HEK293T (cell line): Measurements from ENCODE around the gene HECTD1.
A peak's percentile ranks its signal among the peaks of the same experiment; 100 is the strongest.
"Not testable (repeated sequence)": the region's sequence is repeated elsewhere in the genome, so short reads cannot be mapped to it uniquely, and the experiment has no call there.

Experiments used
- CTCF ChIA-PET: fragments of 350-600 bp; formaldehyde crosslinking; extraction: SDS; loops from one replicate; lab custom pipeline; 2021; ENCODE audit warnings: antibody characterized with exemption, inconsistent platforms; lab: Yijun Ruan, JAX
- POLR2A ChIA-PET: fragments of 350-600 bp; formaldehyde crosslinking; extraction: SDS; loops from one replicate; lab custom pipeline; 2020; ENCODE audit warnings: antibody characterized with exemption, inconsistent platforms; lab: Yijun Ruan, JAX
- DNase-seq: peaks from one replicate; pipeline ENCODE4 v3.0.0; 2012; ENCODE audit warnings: mixed read lengths; ENCODE audit errors: extremely low spot score
- ARNT ChIP-seq: fragments of 450-650 bp; IDR thresholded peaks from 2 replicates; pipeline ENCODE4 v1.6.1; 2017; ENCODE audit warnings: mild to moderate bottlenecking
- BHLHE40 ChIP-seq: fragments of 450-650 bp; IDR thresholded peaks from 2 replicates; pipeline ENCODE4 v1.6.1; 2016; ENCODE audit warnings: mild to moderate bottlenecking, moderate library complexity, borderline replicate concordance
- CTBP1 ChIP-seq: fragments of 450-650 bp; IDR thresholded peaks from 2 replicates; pipeline ENCODE4 v1.6.1; 2016; ENCODE audit warnings: borderline replicate concordance
- ELF4 ChIP-seq: fragments of 450-650 bp; IDR thresholded peaks from 2 replicates; pipeline ENCODE4 v1.6.1; 2017; ENCODE audit warnings: antibody characterized with exemption
- FOXA1 ChIP-seq: fragments of 450-650 bp; IDR thresholded peaks from 2 replicates; pipeline ENCODE4 v1.6.1; 2016; ENCODE audit warnings: mild to moderate bottlenecking
- FOXK2 ChIP-seq: fragments of 450-650 bp; IDR thresholded peaks from 2 replicates; pipeline ENCODE4 v1.6.1; 2016; ENCODE audit warnings: mild to moderate bottlenecking
- FOXM1 ChIP-seq: fragments of 450-650 bp; IDR thresholded peaks from 2 replicates; pipeline ENCODE4 v1.6.1; 2017; ENCODE audit warnings: mild to moderate bottlenecking, borderline replicate concordance
- HDGF ChIP-seq: fragments of 450-650 bp; IDR thresholded peaks from 2 replicates; pipeline ENCODE4 v1.6.1; 2017; ENCODE audit warnings: antibody characterized with exemption, borderline replicate concordance
- L3MBTL2 ChIP-seq: fragments of 450-650 bp; conservative IDR thresholded peaks from 2 replicates; pipeline ENCODE4 v1.6.1; 2016; ENCODE audit warnings: mild to moderate bottlenecking
- LEF1 ChIP-seq: fragments of 450-650 bp; IDR thresholded peaks from 2 replicates; pipeline ENCODE4 v1.6.1; 2017; ENCODE audit warnings: mild to moderate bottlenecking, borderline replicate concordance
- NFRKB ChIP-seq: fragments of 450-650 bp; IDR thresholded peaks from 2 replicates; pipeline ENCODE4 v1.6.1; 2016; ENCODE audit warnings: mild to moderate bottlenecking, moderate library complexity
- SP1 ChIP-seq: fragments of 450-650 bp; IDR thresholded peaks from 2 replicates; pipeline ENCODE4 v1.6.1; 2017
- SUZ12 ChIP-seq: fragments of 450-650 bp; IDR thresholded peaks from 2 replicates; pipeline ENCODE4 v1.6.1; 2016; ENCODE audit warnings: mild to moderate bottlenecking
- TARDBP ChIP-seq: fragments of 450-650 bp; IDR thresholded peaks from 2 replicates; pipeline ENCODE4 v1.6.1; 2016
- ZNF384 ChIP-seq: fragments of 450-650 bp; IDR thresholded peaks from 2 replicates; pipeline ENCODE4 v1.6.1; 2016
- TF ChIP-seq, protein P1 (sequence below): fragments of 450-650 bp; IDR thresholded peaks from 2 replicates; pipeline ENCODE4 v1.6.1; 2016

Gene HECTD1

DNA sequence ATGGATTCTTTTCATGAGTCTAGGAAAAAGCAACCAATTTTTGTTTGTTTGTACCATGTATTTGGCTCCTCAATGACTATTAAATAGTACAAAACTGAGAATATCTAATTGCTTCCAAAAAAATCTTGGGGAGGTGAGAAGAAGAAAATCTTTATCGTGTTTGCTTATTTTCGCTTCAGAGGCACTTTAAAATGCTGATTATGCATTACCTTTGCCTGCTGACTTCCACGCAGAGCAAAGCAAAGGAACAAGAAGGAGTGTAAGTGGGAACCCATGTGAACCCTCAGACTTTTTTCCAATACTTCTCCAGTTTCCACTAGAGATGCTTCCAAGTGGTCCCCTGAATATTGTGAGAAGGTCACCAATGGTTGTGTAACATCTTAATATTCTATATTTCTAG lies 138.2 kb downstream of the HECTD1 start:
- TF ChIP-seq SUZ12 (no peak), NFRKB (no peak), FOXK2 (no peak), HDGF (no peak), LEF1 (no peak), CTBP1 (no peak), ELF4 (no peak), TARDBP (no peak), FOXM1 (no peak)
- CTCF ChIA-PET: no interaction called here
- POLR2A ChIA-PET: no interaction called here
- DNase-seq: no peak

DNA sequence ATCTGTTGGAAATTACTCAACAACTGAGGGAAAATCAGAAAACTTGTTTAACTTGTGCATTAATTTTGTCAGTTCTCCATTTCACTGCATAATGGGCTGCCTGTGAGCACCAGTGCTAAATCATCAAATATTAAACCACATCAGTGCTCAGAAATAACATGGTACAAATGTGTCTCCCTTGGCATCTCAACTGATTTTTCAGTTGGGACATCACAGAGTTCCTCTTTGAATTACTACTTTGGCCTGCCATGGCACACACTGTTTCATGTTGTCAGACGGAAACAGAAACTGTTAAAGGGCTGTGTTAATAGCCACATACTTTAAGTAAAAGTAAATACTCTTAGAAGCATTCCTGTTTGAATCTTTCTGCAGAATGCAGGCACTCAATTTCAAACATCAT lies 139.4 kb downstream of the HECTD1 start:
- no peak for DNase-seq
- CTCF ChIA-PET: no interaction called here
- TF ChIP-seq LEF1: no peak
- TF ChIP-seq, protein P1, sequence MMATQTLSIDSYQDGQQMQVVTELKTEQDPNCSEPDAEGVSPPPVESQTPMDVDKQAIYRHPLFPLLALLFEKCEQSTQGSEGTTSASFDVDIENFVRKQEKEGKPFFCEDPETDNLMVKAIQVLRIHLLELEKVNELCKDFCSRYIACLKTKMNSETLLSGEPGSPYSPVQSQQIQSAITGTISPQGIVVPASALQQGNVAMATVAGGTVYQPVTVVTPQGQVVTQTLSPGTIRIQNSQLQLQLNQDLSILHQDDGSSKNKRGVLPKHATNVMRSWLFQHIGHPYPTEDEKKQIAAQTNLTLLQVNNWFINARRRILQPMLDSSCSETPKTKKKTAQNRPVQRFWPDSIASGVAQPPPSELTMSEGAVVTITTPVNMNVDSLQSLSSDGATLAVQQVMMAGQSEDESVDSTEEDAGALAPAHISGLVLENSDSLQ: no peak
- no peak for TF ChIP-seq NFRKB
- no peak for TF ChIP-seq ZNF384
- TF ChIP-seq CTBP1: no peak
- TF ChIP-seq SP1: no peak
- no peak for TF ChIP-seq HDGF
- TF ChIP-seq FOXK2: no peak
- TF ChIP-seq L3MBTL2: no peak
- TF ChIP-seq ARNT: no peak
- no peak for TF ChIP-seq TARDBP
- TF ChIP-seq SUZ12: no peak
- no peak for TF ChIP-seq FOXA1
- no peak for TF ChIP-seq FOXM1
- no peak for TF ChIP-seq BHLHE40
- no peak for TF ChIP-seq ELF4
- POLR2A ChIA-PET: no interaction called here

DNA sequence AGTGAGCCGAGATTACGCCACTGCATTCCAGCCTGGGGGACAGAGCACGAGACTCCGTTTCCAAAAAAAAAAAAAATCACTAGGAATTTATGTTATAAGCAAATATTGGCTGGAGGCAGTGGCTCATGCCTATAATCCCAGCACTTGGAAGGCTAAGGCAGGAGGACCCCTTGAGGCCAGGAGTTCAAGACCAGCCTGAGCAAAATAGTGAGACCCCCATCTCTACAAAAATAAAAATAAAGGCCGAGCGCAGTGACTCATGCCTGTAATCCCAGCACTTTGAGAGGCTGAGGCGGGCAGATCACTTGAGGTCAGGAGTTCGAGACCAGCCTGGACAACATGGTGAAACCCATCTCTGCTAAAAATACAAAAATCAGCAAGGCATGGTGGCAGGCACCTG lies 144.7 kb downstream of the HECTD1 start:
- DNase-seq, POLR2A ChIA-PET, CTCF ChIA-PET: not testable (repeated sequence)

DNA sequence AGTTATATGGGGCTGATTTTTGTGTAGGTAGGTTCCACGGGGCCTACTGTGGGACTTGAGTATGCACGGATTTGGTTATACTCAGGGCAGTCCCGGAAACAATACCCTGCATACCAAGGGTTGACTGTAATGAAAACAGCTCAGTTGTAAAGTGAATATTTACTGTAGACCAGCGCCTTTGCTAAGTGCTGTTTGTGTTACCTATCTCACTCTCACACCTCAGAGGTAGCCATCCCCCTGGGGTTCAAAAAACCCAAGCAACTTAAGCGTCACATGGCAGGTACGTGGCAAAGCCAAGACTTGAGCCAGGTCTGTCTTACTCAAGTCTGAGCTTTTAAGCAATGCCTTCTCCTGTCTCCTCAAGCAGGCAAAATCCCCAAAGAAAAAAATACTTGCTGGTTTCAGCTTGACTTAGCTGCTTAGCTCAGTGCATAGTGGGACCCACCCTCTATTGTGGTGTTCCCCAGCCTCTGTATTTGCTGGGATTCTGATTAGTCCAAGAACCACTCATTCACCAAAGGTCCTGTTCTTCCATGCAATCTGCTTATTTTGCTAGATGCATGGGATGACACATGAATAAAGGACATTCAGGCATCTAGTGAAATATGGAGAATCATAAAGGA lies 147.2 kb downstream of the HECTD1 start:
- no peak for DNase-seq
- no peak for TF ChIP-seq TARDBP
- no peak for TF ChIP-seq FOXA1
- no peak for TF ChIP-seq SUZ12
- no peak for TF ChIP-seq FOXK2
- ChIA-PET POLR2A (interaction anchor here (1.8 kb wide), 1 partner anchor 34 kb away, joined by 7 read pairs; the partner anchor contains the start of genes AP4S1 and STRN3), CTCF (interaction anchor here (0.6 kb wide), 1 partner anchor 34 kb away, joined by 3 read pairs; no protein-coding TSS in a partner anchor)

DNA sequence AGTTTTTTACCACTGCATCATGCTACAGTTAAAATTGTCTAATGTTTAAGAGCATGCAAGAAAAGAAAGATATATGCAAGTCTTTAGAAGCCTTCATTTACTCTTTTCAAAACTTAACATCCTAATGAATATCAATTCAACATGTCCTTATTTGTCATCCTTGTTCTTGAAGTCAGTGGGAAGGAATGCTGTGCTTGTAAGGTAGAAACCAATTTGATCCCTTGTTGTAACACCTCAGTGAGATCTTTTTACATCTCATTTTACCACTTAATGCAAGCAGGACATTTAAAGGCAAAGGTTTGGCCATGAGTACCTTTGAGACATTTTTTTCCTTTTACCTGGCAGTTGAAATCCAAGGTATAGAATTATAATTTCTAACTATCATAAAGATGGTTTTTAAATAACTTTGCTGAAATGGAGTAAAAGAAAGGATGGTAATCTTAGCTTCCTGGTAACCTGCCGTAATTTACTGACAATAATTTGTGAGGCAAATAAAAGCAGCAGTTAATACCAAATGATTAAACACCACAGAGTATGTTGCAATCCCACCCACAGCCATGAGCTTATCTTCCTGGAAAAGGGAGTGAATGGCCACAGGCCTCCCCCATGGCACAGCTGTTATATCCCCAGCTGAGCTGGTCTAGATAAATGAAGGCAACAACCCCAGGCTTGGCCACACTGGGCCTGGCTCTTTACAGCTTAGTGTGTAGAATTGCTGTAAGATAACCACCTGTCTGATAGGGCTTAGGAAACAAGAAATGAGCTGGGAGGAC lies 148.3 kb downstream of the HECTD1 start:
- CTCF ChIA-PET: no interaction called here
- TF ChIP-seq BHLHE40 (no peak), LEF1 (no peak), L3MBTL2 (no peak), TARDBP (no peak), FOXM1 (no peak), HDGF (no peak), CTBP1 (no peak), NFRKB (no peak), ZNF384 (no peak)
- TF ChIP-seq, protein P1: no peak
- DNase-seq: peak; percentile 12
- POLR2A ChIA-PET: interaction anchor here (1.8 kb wide), 1 partner anchor 33 kb away, joined by 7 read pairs; the partner anchor contains the start of genes AP4S1 and STRN3

DNA sequence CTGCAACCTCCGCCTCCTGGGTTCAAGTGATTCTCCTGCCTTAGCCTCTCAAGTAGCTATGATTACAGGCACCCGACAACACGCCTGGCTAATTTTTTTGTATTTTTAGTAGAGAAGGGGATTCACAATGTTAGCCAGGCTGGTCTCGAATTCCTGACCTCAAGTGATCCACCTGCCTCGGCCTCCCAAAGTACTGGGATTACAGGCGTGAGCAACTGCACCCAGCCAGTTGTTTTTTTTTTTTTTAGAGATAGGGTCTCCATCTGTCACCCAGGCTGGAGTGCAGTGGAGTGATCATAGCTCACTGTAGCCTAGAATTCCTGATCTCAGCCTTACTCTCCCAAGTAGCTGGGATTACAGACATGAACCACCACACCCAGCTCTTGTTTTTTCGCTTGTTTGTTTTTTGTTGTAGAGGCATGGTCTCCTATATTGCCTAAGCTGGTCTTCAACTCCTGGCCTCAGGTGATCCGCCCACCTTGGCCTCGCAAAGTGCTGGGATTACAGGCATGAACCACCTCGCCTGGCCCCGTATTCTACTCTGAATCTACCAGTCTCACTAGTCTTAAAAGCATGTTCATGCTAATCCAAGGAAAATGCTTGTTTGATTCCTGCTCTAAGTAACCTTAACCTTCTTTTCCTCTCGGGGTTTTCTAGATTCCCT lies 149.8 kb downstream of the HECTD1 start:
- ChIA-PET POLR2A (interaction anchor here (1.7 kb wide), 1 partner anchor 32 kb away, joined by 9 read pairs; the partner anchor contains the start of genes AP4S1 and STRN3), CTCF (interaction anchor here (0.6 to 1.5 kb wide), 2 partner anchors 76 to 151 kb away, joined by 3 read pairs; no protein-coding TSS in a partner anchor)
- no peak for TF ChIP-seq FOXK2
- no peak for TF ChIP-seq FOXM1
- TF ChIP-seq TARDBP: no peak
- no peak for TF ChIP-seq NFRKB
- no peak for TF ChIP-seq BHLHE40
- TF ChIP-seq LEF1: no peak
- TF ChIP-seq, protein P1: no peak
- no peak for TF ChIP-seq SUZ12
- DNase-seq: no peak
